PC-9 (cell line): Measurements from ENCODE around the gene RAB26. TPM values are rescaled to one million over a fixed set of nuclear protein-coding genes. Genes with fewer than 3 reads are reported as not detected.

Experiments
- BruUV-seq: library from RNA; stranded (reverse); fragments of 400-500 nt; replicated peaks from 2 replicates; lab custom pipeline; 2021; lab: Mats Ljungman, UMichigan
- CTCF ChIA-PET: fragments of 300-600 bp; sonication (Branson Sonifier 250); formaldehyde crosslinking; loops from one replicate; lab custom pipeline; 2022; ENCODE audit warnings: antibody characterized with exemption; lab: Charles Lee
- POLR2A ChIA-PET: fragments of 300-600 bp; sonication (Branson Sonifier 250); formaldehyde crosslinking; loops from one replicate; lab custom pipeline; 2022; ENCODE audit warnings: antibody characterized with exemption; ENCODE audit not compliant: unreplicated experiment; lab: Charles Lee
- DNase-seq, 2 experiments: peaks; one replicate each; pipeline versions ENCODE4 v3.0.0 to v3.0.0-alpha.2; 2015 to 2022; ENCODE audit warnings: mixed read lengths in 1 of 2
- H2AFZ ChIP-seq: fragments of 200-600 bp; sonication (generic); 2 replicates; pipeline ENCODE4 v1.8.1; 2017; ENCODE audit warnings: antibody characterized with exemption
- H3F3A ChIP-seq: fragments of 200-600 bp; sonication (generic); 2 replicates; pipeline ENCODE4 v1.8.1; 2017; ENCODE audit warnings: antibody characterized with exemption, mild to moderate bottlenecking, low read depth; ENCODE audit not compliant: insufficient read depth
- H3K27ac ChIP-seq: fragments of 200-600 bp; sonication (generic); 2 replicates; pipeline ENCODE4 v1.6.1; 2016; ENCODE audit warnings: mixed run types
- H3K27me3 ChIP-seq: fragments of 200-600 bp; sonication (generic); 2 replicates; pipeline ENCODE4 v1.6.1; 2016; ENCODE audit warnings: low read depth, mixed run types; ENCODE audit not compliant: insufficient read depth
- H3K36me3 ChIP-seq: fragments of 200-600 bp; sonication (generic); 2 replicates; pipeline ENCODE4 v1.6.1; 2016; ENCODE audit warnings: low read depth, mixed run types
- H3K4me1 ChIP-seq: fragments of 200-600 bp; sonication (generic); replicated peaks from 2 replicates; pipeline ENCODE4 v1.6.1; 2016; ENCODE audit warnings: mixed run types; ENCODE audit not compliant: insufficient read depth
- H3K4me2 ChIP-seq: fragments of 200-600 bp; sonication (generic); 2 replicates; pipeline ENCODE4 v1.6.1; 2017; ENCODE audit warnings: mixed run types
- H3K4me3 ChIP-seq: fragments of 200-600 bp; sonication (generic); 2 replicates; pipeline ENCODE4 v1.6.1; 2016; ENCODE audit warnings: mixed run types
- H3K79me2 ChIP-seq: fragments of 200-600 bp; sonication (generic); 2 replicates; pipeline ENCODE4 v1.6.1; 2017; ENCODE audit warnings: low read depth, mixed run types
- H3K9me2 ChIP-seq: fragments of 200-600 bp; sonication (generic); 2 replicates; pipeline ENCODE4 v1.8.1; 2017; ENCODE audit warnings: mild to moderate bottlenecking; ENCODE audit not compliant: insufficient read depth
- H3K9me3 ChIP-seq: fragments of 200-600 bp; sonication (generic); 2 replicates; pipeline ENCODE4 v1.8.1; 2016; ENCODE audit warnings: low read depth; ENCODE audit not compliant: insufficient read depth
- H4K20me1 ChIP-seq: fragments of 200-600 bp; sonication (generic); 2 replicates; pipeline ENCODE4 v1.8.1; 2017; ENCODE audit not compliant: insufficient read depth
- CTCF ChIP-seq: fragments of 200-600 bp; sonication (generic); conservative IDR thresholded peaks from 2 replicates; pipeline ENCODE4 v1.6.1; 2017; ENCODE audit warnings: mixed run types, antibody characterized with exemption, mild to moderate bottlenecking, moderate library complexity
- EZH2 ChIP-seq: fragments of 200-600 bp; sonication (generic); IDR thresholded peaks from 2 replicates; pipeline ENCODE4 v1.8.0; 2017; ENCODE audit warnings: antibody characterized with exemption, low read depth
- intact Hi-C: fragments of 100-400 bp; cut with micrococcal nuclease; formaldehyde crosslinking; loops from one replicate; pipeline ENCODE4 v1.10.0; 2022; ENCODE audit not compliant: unreplicated experiment
- total RNA-seq: library from RNA; stranded (reverse); gene quantifications from 2 replicates; pipeline ENCODE4 v1.2.3, GENCODE V29; 2021

RAB26 gene
- total RNA-seq, 1 experiment from 2014 or later = 31.3 TPM

DNA sequence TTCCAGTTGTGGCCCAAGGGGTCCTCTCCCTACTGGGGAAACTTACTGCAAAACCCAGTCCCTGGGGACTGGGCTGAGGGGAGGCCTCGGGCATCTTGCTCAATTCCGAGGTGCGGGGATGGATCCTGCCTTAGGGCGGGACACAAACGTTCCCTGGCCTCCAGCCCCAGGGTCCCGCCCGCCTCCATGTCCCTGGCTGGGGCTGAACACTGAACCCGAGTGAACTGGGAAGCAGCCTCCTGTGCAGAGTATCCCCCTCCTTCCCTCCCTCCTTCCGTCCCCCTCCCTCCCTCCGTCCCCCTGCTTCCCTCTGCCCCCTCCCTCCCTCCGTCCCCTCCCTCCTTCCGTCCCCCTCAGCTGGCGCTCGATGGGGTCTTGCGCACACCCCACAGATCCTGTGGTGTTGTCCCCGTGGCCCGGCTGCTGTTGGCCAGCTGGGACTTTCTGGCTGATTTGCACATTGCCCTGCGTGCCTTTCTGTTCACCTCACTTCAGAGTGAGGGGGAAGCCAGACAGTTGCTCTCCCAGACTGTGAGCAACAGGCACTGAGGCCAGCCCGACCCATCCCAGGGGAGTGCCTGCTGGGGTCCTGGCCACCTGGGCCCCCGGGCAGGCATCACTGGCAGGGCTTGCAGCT, 12.6 kb downstream of the RAB26 start:
- ChIA-PET CTCF (no interaction called here), POLR2A (no interaction called here)
- Histone ChIP-seq H3K4me1 (peaks cover 49% of the 10 kb centered on the region), H3K4me3 (no peak overlapping the region), H3K9me3 (no peaks in the 10 kb centered on the region), H2AFZ (no peak overlapping the region), H3K9me2 (no peaks in the 10 kb centered on the region), H3F3A (peaks cover 31% of the 10 kb centered on the region), H3K27ac (no peak overlapping the region), H3K4me2 (no peak overlapping the region), H4K20me1 (peaks cover 75% of the 10 kb centered on the region), H3K27me3 (no peaks in the 10 kb centered on the region), H3K36me3 (no peaks in the 10 kb centered on the region), H3K79me2 (peaks cover 81% of the 10 kb centered on the region)
- no TSS peak for BruUV-seq
- intact Hi-C loops = no loop called here
- no peak for DNase-seq
- TF ChIP-seq EZH2 (no peak), CTCF (no peak)

- ChIA-PET POLR2A (no interaction called here), CTCF (no interaction called here)
- TF ChIP-seq CTCF (no peak), EZH2 (no peak)
- H4K20me1 ChIP-seq = peaks cover 74% of the 10 kb centered on the region
- intact Hi-C loops = no loop called here
- no peaks in the 10 kb centered on the region for H3K27me3 ChIP-seq
- peaks cover 36% of the 10 kb centered on the region for H3F3A ChIP-seq
- no peak overlapping the region for H2AFZ ChIP-seq
- H3K4me2 ChIP-seq = peak overlapping the region; percentile 66
- no peaks in the 10 kb centered on the region for H3K9me2 ChIP-seq
- H3K4me1 ChIP-seq = peaks cover 52% of the 10 kb centered on the region
- BruUV-seq = no TSS peak
- peak overlapping the region; percentile 74 for H3K27ac ChIP-seq
- H3K4me3 ChIP-seq = no peak overlapping the region; the same call in 1 of the 2 replicates
- no peaks in the 10 kb centered on the region for H3K9me3 ChIP-seq
- peaks cover 80% of the 10 kb centered on the region for H3K79me2 ChIP-seq
- DNase-seq = no peak
- no peaks in the 10 kb centered on the region for H3K36me3 ChIP-seq
Observed at GRCh38 chr16:2161911-2162310, 13.5 kb downstream of the RAB26 start.

- H3K79me2 ChIP-seq = peaks cover 77% of the 10 kb centered on the region
- H3F3A ChIP-seq = peaks cover 36% of the 10 kb centered on the region
- H3K9me3 ChIP-seq = no peaks in the 10 kb centered on the region
- H2AFZ ChIP-seq = no peak overlapping the region
- peaks cover 44% of the 10 kb centered on the region for H3K4me1 ChIP-seq
- H3K9me2 ChIP-seq = no peaks in the 10 kb centered on the region
- H3K36me3 ChIP-seq = 0 out of 2 replicates have a peak, but pooled peaks cover 7% of the 10 kb centered on the region
- BruUV-seq = no TSS peak
- TF ChIP-seq CTCF (no peak), EZH2 (no peak)
- peak; percentile 54 to 84 for DNase-seq
- H3K27ac ChIP-seq = peak overlapping the region; percentile 74
- CTCF ChIA-PET = interaction anchor here (1.0 kb wide), 1 partner anchor 72 kb away, joined by 4 read pairs; no protein-coding TSS in a partner anchor
- peaks cover 72% of the 10 kb centered on the region for H4K20me1 ChIP-seq
- no peaks in the 10 kb centered on the region for H3K27me3 ChIP-seq
- peak overlapping the region; percentile 33; the same call in 1 of the 2 replicates for H3K4me3 ChIP-seq
- peak overlapping the region; percentile 66 for H3K4me2 ChIP-seq
- intact Hi-C loops = loop anchor here (1.0 kb wide), 1 partner anchor 7 kb away; the partner anchor contains the start of gene TRAF7
- POLR2A ChIA-PET = interaction anchor here (0.6 kb wide), 1 partner anchor 67 kb away, joined by 3 read pairs; no protein-coding TSS in a partner anchor
Observed at GRCh38 chr16:2162676-2163118, 14.3 kb downstream of the RAB26 start.
